ENCODE data around the gene NCDN. TPM values are rescaled to one million over a fixed set of nuclear protein-coding genes. Genes with fewer than 3 reads are reported as not detected.

The NCDN gene
- total and polyA plus RNA-seq, 2 experiments from 2014 or later = 19.6 to 25.7 TPM

- H3K9me2 ChIP-seq (replicated peaks; ENCODE audit: insufficient read depth) = no peaks in the 10 kb centered on the region
- no peaks in the 10 kb centered on the region for H3K79me2 ChIP-seq
- no peak for DNase-seq (ENCODE audit: low spot score)
- peaks cover 24% of the 10 kb centered on the region for H3K4me1 ChIP-seq (ENCODE audit: insufficient read depth)
- TF ChIP-seq EZH2 (IDR thresholded peaks at IDR 0.05; ENCODE audit: borderline replicate concordance) = peak; percentile 56
- TF ChIP-seq EZH2phosphoT487 (IDR thresholded peaks at IDR 0.05; ENCODE audit: low read depth, severe bottlenecking, unreplicated experiment) = no peak
- 30% methylated on average over 46 of the region's 48 CpGs for WGBS (ENCODE audit: low lambda C conversion rate, missing lambda C conversion rate)
- H3K27ac ChIP-seq = no peak overlapping the region
- H3K9me3 ChIP-seq (ENCODE audit: low read depth) = no peaks in the 10 kb centered on the region
- no peaks in the 10 kb centered on the region for H3K36me3 ChIP-seq (replicated peaks; ENCODE audit: insufficient read depth, low read depth)
- no peak overlapping the region for H2AFZ ChIP-seq
- no peaks in the 10 kb centered on the region for H4K20me1 ChIP-seq (ENCODE audit: insufficient read depth, poor library complexity, severe bottlenecking)
- peak overlapping the region; percentile 97 for H3K4me2 ChIP-seq
- H3K27me3 ChIP-seq = peaks cover 78% of the 10 kb centered on the region
- no peak overlapping the region for H3K4me3 ChIP-seq
These were observed 16.6 kb downstream of the NCDN start for GRCh38 chr1:35574125-35574654.

GRCh38 chr1:35574655-35575415 lies 17.2 kb downstream of the NCDN start:
- H4K20me1 ChIP-seq (ENCODE audit: insufficient read depth, poor library complexity, severe bottlenecking) = no peaks in the 10 kb centered on the region
- H3K4me3 ChIP-seq = no peak overlapping the region
- TF ChIP-seq CTCF (IDR thresholded peaks at IDR 0.05; ENCODE audit: poor library complexity) = no peak
- TF ChIP-seq EZH2 (IDR thresholded peaks at IDR 0.05; ENCODE audit: borderline replicate concordance) = peak; percentile 17
- H3K9me3 ChIP-seq (ENCODE audit: low read depth) = no peaks in the 10 kb centered on the region
- no peak for DNase-seq (ENCODE audit: low spot score)
- H3K9me2 ChIP-seq (replicated peaks; ENCODE audit: insufficient read depth) = no peaks in the 10 kb centered on the region
- no peaks in the 10 kb centered on the region for H3K36me3 ChIP-seq (replicated peaks; ENCODE audit: insufficient read depth, low read depth)
- no peaks in the 10 kb centered on the region for H3K79me2 ChIP-seq
- peaks cover 78% of the 10 kb centered on the region for H3K27me3 ChIP-seq
- H2AFZ ChIP-seq = no peak overlapping the region
- H3K4me2 ChIP-seq = peak overlapping the region; percentile 11
- WGBS (ENCODE audit: low lambda C conversion rate, missing lambda C conversion rate) = 54% methylated on average over 29 of the region's 30 CpGs
- no peak overlapping the region for H3K27ac ChIP-seq
- H3K4me1 ChIP-seq (ENCODE audit: insufficient read depth) = peaks cover 24% of the 10 kb centered on the region

- H3K27me3 ChIP-seq = peaks cover 74% of the 10 kb centered on the region
- peaks cover 24% of the 10 kb centered on the region for H3K4me1 ChIP-seq (ENCODE audit: insufficient read depth)
- H3K9me3 ChIP-seq (ENCODE audit: low read depth) = no peaks in the 10 kb centered on the region
- no peaks in the 10 kb centered on the region for H3K36me3 ChIP-seq (replicated peaks; ENCODE audit: insufficient read depth, low read depth)
- H3K27ac ChIP-seq = no peak overlapping the region
- H3K9me2 ChIP-seq (replicated peaks; ENCODE audit: insufficient read depth) = no peaks in the 10 kb centered on the region
- 64% methylated on average over 5 of the region's 5 CpGs for whole genome bisulfite sequencing (ENCODE audit: low lambda C conversion rate, missing lambda C conversion rate)
- H3K4me3 ChIP-seq = no peak overlapping the region
- no peaks in the 10 kb centered on the region for H3K79me2 ChIP-seq
- peak overlapping the region; percentile 11 for H3K4me2 ChIP-seq
- DNase-seq (ENCODE audit: low spot score) = no peak
- H4K20me1 ChIP-seq (ENCODE audit: insufficient read depth, poor library complexity, severe bottlenecking) = no peaks in the 10 kb centered on the region
- H2AFZ ChIP-seq = no peak overlapping the region
- TF ChIP-seq EZH2 (IDR thresholded peaks at IDR 0.05; ENCODE audit: borderline replicate concordance) (no peak), EZH2phosphoT487 (IDR thresholded peaks at IDR 0.05; ENCODE audit: low read depth, severe bottlenecking, unreplicated experiment) (no peak), CTCF (IDR thresholded peaks at IDR 0.05; ENCODE audit: poor library complexity) (no peak)
These were observed 17.9 kb downstream of the NCDN start for GRCh38 chr1:35575416-35575958.
